OCI-LY1 (cell line): Measurements from ENCODE around the gene AP2A2.

ENCODE experiments used
- H2AFZ ChIP-seq: fragments of 200-600 bp; sonication (generic), shearing (Covaris generic); 2 replicates; pipeline ENCODE4 v1.6.0; 2014; ENCODE audit warnings: antibody characterized with exemption, mild to moderate bottlenecking, low read length
- H3F3A ChIP-seq: fragments of 200-600 bp; sonication (generic), shearing (Covaris generic); 2 replicates; pipeline ENCODE4 v1.6.0; 2014; ENCODE audit warnings: mild to moderate bottlenecking, antibody characterized with exemption, low read length, moderate library complexity; ENCODE audit not compliant: insufficient read depth
- H3K27ac ChIP-seq: fragments of 200-600 bp; sonication (generic); 2 replicates; pipeline ENCODE4 v1.5.1; 2014; ENCODE audit warnings: low read length, mixed run types, mild to moderate bottlenecking, low read depth; ENCODE audit not compliant: poor library complexity, severe bottlenecking
- H3K27me3 ChIP-seq: fragments of 200-600 bp; sonication (generic); 2 replicates; pipeline ENCODE4 v1.6.0; 2014; ENCODE audit warnings: antibody characterized with exemption, mild to moderate bottlenecking, low read length, moderate library complexity; ENCODE audit not compliant: insufficient read depth
- H3K36me3 ChIP-seq: fragments of 200-600 bp; sonication (generic); 2 replicates; pipeline ENCODE4 v1.6.1; 2014; ENCODE audit warnings: mild to moderate bottlenecking, antibody characterized with exemption, low read length, moderate library complexity, mixed read lengths; ENCODE audit not compliant: insufficient read depth
- H3K4me1 ChIP-seq: fragments of 200-600 bp; sonication (generic); 2 replicates; pipeline ENCODE4 v1.5.1; 2014; ENCODE audit warnings: mild to moderate bottlenecking, low read length, moderate library complexity; ENCODE audit not compliant: insufficient read depth, severe bottlenecking
- H3K4me2 ChIP-seq: fragments of 200-600 bp; sonication (generic), shearing (Covaris generic); 2 replicates; pipeline ENCODE4 v1.6.1; 2014; ENCODE audit warnings: low read length
- H3K4me3 ChIP-seq: fragments of 200-600 bp; sonication (generic); 2 replicates; pipeline ENCODE4 v1.5.1; 2014; ENCODE audit warnings: low read length, low read depth, mild to moderate bottlenecking, mixed read lengths; ENCODE audit not compliant: poor library complexity, severe bottlenecking
- H3K79me2 ChIP-seq: fragments of 200-600 bp; shearing (Covaris generic); 2 replicates; pipeline ENCODE4 v1.6.1; 2016; ENCODE audit warnings: mixed run types, low read length, mixed read lengths; ENCODE audit not compliant: insufficient read depth
- H3K9ac ChIP-seq: fragments of 200-600 bp; sonication (generic), shearing (Covaris generic); 2 replicates; pipeline ENCODE4 v1.6.1; 2014; ENCODE audit warnings: mild to moderate bottlenecking, low read length, mixed read lengths
- H3K9me2 ChIP-seq: fragments of 200-600 bp; sonication (generic), shearing (Covaris generic); 2 replicates; pipeline ENCODE4 v1.6.1; 2014; ENCODE audit warnings: low read depth, mild to moderate bottlenecking, low read length, mixed read lengths
- H3K9me3 ChIP-seq: fragments of 200-600 bp; shearing (Covaris generic); 2 replicates; pipeline ENCODE4 v1.6.1; 2014; ENCODE audit warnings: low read length, mixed read lengths
- H4K20me1 ChIP-seq: fragments of 200-600 bp; sonication (generic), shearing (Covaris generic); 2 replicates; pipeline ENCODE4 v1.6.0; 2016; ENCODE audit warnings: mild to moderate bottlenecking, low read length; ENCODE audit not compliant: insufficient read depth
- CTCF ChIP-seq: fragments of 200-600 bp; sonication (generic), shearing (Covaris generic); IDR thresholded peaks from 2 replicates; pipeline ENCODE4 v1.5.1; 2017; ENCODE audit warnings: mild to moderate bottlenecking, antibody characterized with exemption, low read length, moderate library complexity, mixed read lengths
- EZH2 ChIP-seq: fragments of 200-600 bp; sonication (generic), shearing (Covaris generic); IDR thresholded peaks from 2 replicates; pipeline ENCODE4 v1.8.0; 2017; ENCODE audit warnings: borderline replicate concordance, mixed run types, mild to moderate bottlenecking, antibody characterized with exemption, low read length, moderate library complexity, mixed read lengths

Gene AP2A2

GRCh38 chr11:921921-922678 is 3.6 kb upstream of the AP2A2 start:
- Histone ChIP-seq H3K79me2 (0 out of 2 replicates have a peak, but pooled peaks cover 3% of the 10 kb centered on the region), H3K4me2 (no peak overlapping the region), H4K20me1 (no peaks in the 10 kb centered on the region), H3K27ac (no peak overlapping the region), H3K9ac (no peak overlapping the region), H3K4me1 (peaks cover 8% of the 10 kb centered on the region), H3K4me3 (no peak overlapping the region), H3K9me3 (no peaks in the 10 kb centered on the region), H2AFZ (no peak overlapping the region), H3F3A (no peaks in the 10 kb centered on the region), H3K27me3 (no peaks in the 10 kb centered on the region), H3K36me3 (peaks cover 3% of the 10 kb centered on the region; the same call in 1 of the 2 replicates), H3K9me2 (no peaks in the 10 kb centered on the region)
- no peak for TF ChIP-seq CTCF
- no peak for TF ChIP-seq EZH2

GRCh38 chr11:923691-924405 is 1.8 kb upstream of the AP2A2 start:
- Histone ChIP-seq H3K27me3 (no peaks in the 10 kb centered on the region), H3K9ac (no peak overlapping the region), H3K27ac (no peak overlapping the region)

More at GRCh38 chr11:923691-924405, 1.8 kb upstream of the AP2A2 start:
- Histone ChIP-seq H2AFZ (no peak overlapping the region), H3K4me2 (no peak overlapping the region), H3K9me3 (no peaks in the 10 kb centered on the region), H3K4me1 (peaks cover 22% of the 10 kb centered on the region), H4K20me1 (no peaks in the 10 kb centered on the region), H3K79me2 (peaks cover 11% of the 10 kb centered on the region; the same call in 1 of the 2 replicates), H3K4me3 (no peak overlapping the region), H3F3A (no peaks in the 10 kb centered on the region), H3K9me2 (no peaks in the 10 kb centered on the region), H3K36me3 (peaks cover 13% of the 10 kb centered on the region; the same call in 1 of the 2 replicates)
- TF ChIP-seq EZH2: no peak
- no peak for TF ChIP-seq CTCF
